Colonic mucosa (tissue), 4 donors: ENCODE results near the gene MAB21L2. TPM values are rescaled to one million over a fixed set of nuclear protein-coding genes. Genes with fewer than 3 reads are reported as not detected.
"Not testable (repeated sequence)": the region's sequence is repeated elsewhere in the genome, so short reads cannot be mapped to it uniquely, and the experiment has no call there.

Source experiments
- DNase-seq: peaks from one replicate; pipeline ENCODE4 v3.0.0-alpha.2; 2020
- H3K27ac ChIP-seq: fragments of 200-600 bp; one replicate; pipeline ENCODE4 v1.8.0; 2021
- H3K27me3 ChIP-seq: fragments of 200-600 bp; one replicate; pipeline ENCODE4 v1.8.0; 2021
- H3K36me3 ChIP-seq: fragments of 200-600 bp; one replicate; pipeline ENCODE4 v1.8.0; 2021
- H3K4me1 ChIP-seq: fragments of 200-600 bp; one replicate; pipeline ENCODE4 v1.8.0; 2021; ENCODE audit warnings: mild to moderate bottlenecking
- H3K4me3 ChIP-seq: fragments of 200-600 bp; one replicate; pipeline ENCODE4 v1.8.0; 2021
- H3K9ac ChIP-seq, 2 donors: one replicate each; pipeline ENCODE4 v1.7.0; 2013; ENCODE audit warnings: control low read depth in 2 of 2, low read depth in 2 of 2, low read length in 2 of 2
- H3K9me3 ChIP-seq: fragments of 200-600 bp; one replicate; pipeline ENCODE4 v1.8.0; 2021
- CTCF ChIP-seq: fragments of 200-600 bp; IDR thresholded peaks from one replicate; pipeline ENCODE4 v1.8.0; 2022; ENCODE audit warnings: antibody characterized with exemption, mild to moderate bottlenecking
- intact Hi-C: fragments of 100-400 bp; cut with DNase I; formaldehyde crosslinking; loops from one replicate; pipeline ENCODE4 v1.14.1; 2022
- total RNA-seq, 2 donors: library from RNA; stranded (reverse); fragmentation: NEBNext Ultra II Directional in 1 of 2; extraction: Animal tissue kit (Norgen Biotek cat#: 25700) in 1 of 2; gene quantifications; one replicate each; pipeline ENCODE4 v1.2.1, GENCODE V29; 2021
- donor health status: healthy.
- donor health status: DM: no; HTN: no; CAD: no.
- donor health status: DM: no; HTN: no; CAD: no.

Gene MAB21L2
- total RNA-seq, 2 donors from 2014 or later = 2.0 to 27.5 TPM

GRCh38 chr4:150562250-150562649, 19.7 kb upstream of the MAB21L2 start:
- Histone ChIP-seq H3K9ac (no peak overlapping the region), H3K9me3 (no peaks in the 10 kb centered on the region), H3K4me1 (no peaks in the 10 kb centered on the region), H3K27me3 (no peaks in the 10 kb centered on the region), H3K36me3 (no peaks in the 10 kb centered on the region), H3K27ac (no peak overlapping the region), H3K4me3 (no peak overlapping the region)
- intact Hi-C loops = no loop called here
- TF ChIP-seq CTCF = no peak
- no peak for DNase-seq

GRCh38 chr4:150562751-150563150, 19.2 kb upstream of the MAB21L2 start:
- Histone ChIP-seq H3K9me3 (no peaks in the 10 kb centered on the region), H3K4me3 (no peak overlapping the region), H3K9ac (no peak overlapping the region), H3K27ac (no peak overlapping the region), H3K36me3 (no peaks in the 10 kb centered on the region), H3K4me1 (no peaks in the 10 kb centered on the region), H3K27me3 (no peaks in the 10 kb centered on the region)
- DNase-seq = no peak
- TF ChIP-seq CTCF = no peak
- intact Hi-C loops = no loop called here

GRCh38 chr4:150564967-150565366, 17.0 kb upstream of the MAB21L2 start:
- H3K27ac ChIP-seq, H3K4me1 ChIP-seq, H3K9ac ChIP-seq, intact Hi-C loops, DNase-seq, H3K4me3 ChIP-seq, H3K27me3 ChIP-seq, H3K36me3 ChIP-seq, H3K9me3 ChIP-seq: not testable (repeated sequence)

- Histone ChIP-seq H3K4me3 (no peak overlapping the region), H3K27me3 (no peaks in the 10 kb centered on the region), H3K4me1 (no peaks in the 10 kb centered on the region), H3K9me3 (no peaks in the 10 kb centered on the region), H3K36me3 (no peaks in the 10 kb centered on the region), H3K9ac (no peak overlapping the region), H3K27ac (no peak overlapping the region)
- no peak for DNase-seq
- intact Hi-C loops = no loop called here
- TF ChIP-seq CTCF = no peak
Measured at GRCh38 chr4:150567070-150567469, 14.9 kb upstream of the MAB21L2 start.

- H3K9ac ChIP-seq = no peak overlapping the region
- DNase-seq = no peak
- no peaks in the 10 kb centered on the region for H3K9me3 ChIP-seq
- no peaks in the 10 kb centered on the region for H3K27me3 ChIP-seq
- intact Hi-C loops = no loop called here
- H3K27ac ChIP-seq = no peak overlapping the region
- no peak for TF ChIP-seq CTCF
- no peaks in the 10 kb centered on the region for H3K4me1 ChIP-seq
- no peaks in the 10 kb centered on the region for H3K36me3 ChIP-seq
- H3K4me3 ChIP-seq = no peak overlapping the region
Measured at GRCh38 chr4:150569384-150569987, 12.5 kb upstream of the MAB21L2 start.

- intact Hi-C loops = loop anchor here (10.0 kb wide), 1 partner anchor 265 kb away; no protein-coding TSS in a partner anchor
- no peak overlapping the region for H3K27ac ChIP-seq
- no peak for TF ChIP-seq CTCF
- H3K4me3 ChIP-seq = no peak overlapping the region
- H3K27me3 ChIP-seq = no peaks in the 10 kb centered on the region
- no peaks in the 10 kb centered on the region for H3K9me3 ChIP-seq
- H3K36me3 ChIP-seq = no peaks in the 10 kb centered on the region
- no peak overlapping the region for H3K9ac ChIP-seq
- no peaks in the 10 kb centered on the region for H3K4me1 ChIP-seq
- DNase-seq = no peak
Measured at GRCh38 chr4:150569998-150570535, 11.9 kb upstream of the MAB21L2 start.
